Ishikawa (cell line): ENCODE data around the gene RBM38.

Experiments used
- CEBPB ChIP-seq: IDR thresholded peaks from 2 replicates; pipeline ENCODE4 v1.6.1; 2012
- CREB1 ChIP-seq: IDR thresholded peaks from 2 replicates; pipeline ENCODE4 v1.6.1; 2012; ENCODE audit warnings: low read depth
- EGR1 ChIP-seq: IDR thresholded peaks from 2 replicates; pipeline ENCODE4 v1.6.1; 2012
- EP300 ChIP-seq: IDR thresholded peaks from 2 replicates; pipeline ENCODE4 v1.6.1; 2012; ENCODE audit warnings: borderline replicate concordance
- FOXM1 ChIP-seq: IDR thresholded peaks from 2 replicates; pipeline ENCODE4 v1.6.1; 2012; ENCODE audit warnings: low read depth, borderline replicate concordance
- MAX ChIP-seq: IDR thresholded peaks from 2 replicates; pipeline ENCODE4 v1.6.1; 2012
- NFIC ChIP-seq: IDR thresholded peaks from 2 replicates; pipeline ENCODE4 v1.6.1; 2012
- RAD21 ChIP-seq: IDR thresholded peaks from 2 replicates; pipeline ENCODE4 v1.6.1; 2012; ENCODE audit warnings: low read depth
- REST ChIP-seq: IDR thresholded peaks from 2 replicates; pipeline ENCODE4 v1.6.1; 2012; ENCODE audit warnings: low read depth, mild to moderate bottlenecking
- TAF1 ChIP-seq: IDR thresholded peaks from 2 replicates; pipeline ENCODE4 v1.6.1; 2012; ENCODE audit warnings: low read depth, mild to moderate bottlenecking
- TCF12 ChIP-seq: IDR thresholded peaks from 2 replicates; pipeline ENCODE4 v1.6.1; 2012; ENCODE audit warnings: low read depth
- TEAD4 ChIP-seq: IDR thresholded peaks from 2 replicates; pipeline ENCODE4 v1.6.1; 2012
- USF1 ChIP-seq: IDR thresholded peaks from 2 replicates; pipeline ENCODE4 v1.6.1; 2012
- YY1 ChIP-seq: IDR thresholded peaks from 2 replicates; pipeline ENCODE4 v1.6.1; 2012; ENCODE audit warnings: low read depth
- ZBTB7A ChIP-seq: IDR thresholded peaks from 2 replicates; pipeline ENCODE4 v1.6.1; 2012; ENCODE audit warnings: low read depth

The RBM38 gene

GRCh38 chr20:57435105-57435497 lies 43.9 kb downstream of the RBM38 start:
- TF ChIP-seq CREB1 (no peak), CEBPB (no peak), REST (no peak), YY1 (no peak), NFIC (no peak), TAF1 (no peak), ZBTB7A (no peak), TCF12 (no peak), FOXM1 (no peak), EGR1 (no peak), USF1 (no peak), RAD21 (no peak)

GRCh38 chr20:57435498-57436222 lies 44.5 kb downstream of the RBM38 start:
- TF ChIP-seq NFIC = peak; percentile 68
- no peak for TF ChIP-seq YY1
- no peak; the same call in 1 of the 2 replicates for TF ChIP-seq CEBPB
- TF ChIP-seq USF1 = no peak
- TF ChIP-seq EGR1 = no peak
- peak; percentile 60 for TF ChIP-seq MAX
- TF ChIP-seq TCF12 = peak; percentile 61
- TF ChIP-seq FOXM1 = no peak
- no peak for TF ChIP-seq ZBTB7A
- no peak for TF ChIP-seq TAF1
- peak; percentile 31 for TF ChIP-seq RAD21
- TF ChIP-seq TEAD4 = peak; percentile 90
- TF ChIP-seq EP300 = no peak
- TF ChIP-seq CREB1 = no peak
- peak; percentile 50 for TF ChIP-seq REST

- TF ChIP-seq RAD21 = no peak
- no peak for TF ChIP-seq USF1
- TF ChIP-seq MAX = no peak
- no peak for TF ChIP-seq NFIC
- no peak for TF ChIP-seq TEAD4
- TF ChIP-seq CEBPB = no peak
- no peak for TF ChIP-seq ZBTB7A
- no peak for TF ChIP-seq TCF12
- no peak for TF ChIP-seq EGR1
- no peak for TF ChIP-seq REST
- no peak for TF ChIP-seq EP300
- no peak for TF ChIP-seq YY1
These were observed 45.0 kb downstream of the RBM38 start for GRCh38 chr20:57436223-57436545.

GRCh38 chr20:57437267-57437666 lies 46.1 kb downstream of the RBM38 start:
- no peak for TF ChIP-seq CREB1
- no peak for TF ChIP-seq REST
- no peak for TF ChIP-seq MAX
- TF ChIP-seq NFIC = no peak
- no peak for TF ChIP-seq USF1
- no peak for TF ChIP-seq EP300
- TF ChIP-seq TEAD4 = no peak
- no peak for TF ChIP-seq YY1
- TF ChIP-seq RAD21 = no peak
- TF ChIP-seq TAF1 = no peak
- no peak for TF ChIP-seq CEBPB
- no peak for TF ChIP-seq FOXM1
- no peak for TF ChIP-seq ZBTB7A
- TF ChIP-seq TCF12 = no peak
- TF ChIP-seq EGR1 = no peak
